Measurements from ENCODE around the gene SLC22A4. TPM values are rescaled to one million over a fixed set of nuclear protein-coding genes. Genes with fewer than 3 reads are reported as not detected.

Gene SLC22A4
- total RNA-seq, 4 donors from 2014 or later = 0.11 to 0.79 (median 0.38) TPM; not detected in 1

DNA sequence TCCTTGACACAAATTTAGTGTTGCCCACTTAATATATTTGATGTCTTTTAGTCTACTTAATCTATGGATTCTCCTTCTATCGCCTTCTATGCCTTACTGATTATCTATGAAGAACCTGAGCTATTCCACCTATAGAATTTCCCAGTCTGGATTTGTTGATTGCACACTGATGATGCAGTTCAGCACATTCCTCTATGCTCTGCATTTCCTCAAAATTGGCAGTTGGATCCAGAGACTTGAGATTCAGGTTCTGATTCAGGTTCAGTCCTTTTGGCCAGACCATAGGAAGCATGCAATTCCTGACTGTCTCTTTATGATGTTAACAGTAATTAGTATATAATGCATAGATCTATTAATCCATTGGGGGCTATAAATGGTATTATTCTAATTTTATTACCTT lies 89.1 kb downstream of the SLC22A4 start:
- intact Hi-C loops (cut with DNase I) = no loop called here

DNA sequence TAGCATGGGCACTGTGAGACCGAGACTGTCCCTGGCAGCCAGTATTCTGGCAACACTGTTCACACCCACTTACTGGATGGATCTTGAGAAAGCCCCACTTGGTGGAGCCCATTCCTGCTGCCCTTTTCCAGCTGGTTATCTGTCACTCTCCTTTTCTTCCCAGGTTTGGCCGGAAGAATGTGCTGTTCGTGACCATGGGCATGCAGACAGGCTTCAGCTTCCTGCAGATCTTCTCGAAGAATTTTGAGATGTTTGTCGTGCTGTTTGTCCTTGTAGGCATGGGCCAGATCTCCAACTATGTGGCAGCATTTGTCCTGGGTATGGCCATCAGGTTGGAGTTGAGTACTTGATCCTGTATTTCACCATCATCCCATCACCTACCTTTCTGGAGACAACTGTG lies 89.8 kb downstream of the SLC22A4 start:
- no peak for DNase-seq
- intact Hi-C loops (cut with DNase I) = loop anchor here (2.0 kb wide), 1 partner anchor 119 kb away; no protein-coding TSS in a partner anchor
- Histone ChIP-seq H3K4me1 (peaks cover 30 to 60% (median 42%) of the 10 kb centered on the region in 3 donors), H3K36me3 (peaks cover 0 to 31% (median 4%) of the 10 kb centered on the region in 3 donors), H3K9me3 (no peaks in the 10 kb centered on the region), H3K4me3 (no peak overlapping the region), H3K27me3 (no peaks in the 10 kb centered on the region), H3K27ac (no peak overlapping the region)
- TF ChIP-seq, protein P1, sequence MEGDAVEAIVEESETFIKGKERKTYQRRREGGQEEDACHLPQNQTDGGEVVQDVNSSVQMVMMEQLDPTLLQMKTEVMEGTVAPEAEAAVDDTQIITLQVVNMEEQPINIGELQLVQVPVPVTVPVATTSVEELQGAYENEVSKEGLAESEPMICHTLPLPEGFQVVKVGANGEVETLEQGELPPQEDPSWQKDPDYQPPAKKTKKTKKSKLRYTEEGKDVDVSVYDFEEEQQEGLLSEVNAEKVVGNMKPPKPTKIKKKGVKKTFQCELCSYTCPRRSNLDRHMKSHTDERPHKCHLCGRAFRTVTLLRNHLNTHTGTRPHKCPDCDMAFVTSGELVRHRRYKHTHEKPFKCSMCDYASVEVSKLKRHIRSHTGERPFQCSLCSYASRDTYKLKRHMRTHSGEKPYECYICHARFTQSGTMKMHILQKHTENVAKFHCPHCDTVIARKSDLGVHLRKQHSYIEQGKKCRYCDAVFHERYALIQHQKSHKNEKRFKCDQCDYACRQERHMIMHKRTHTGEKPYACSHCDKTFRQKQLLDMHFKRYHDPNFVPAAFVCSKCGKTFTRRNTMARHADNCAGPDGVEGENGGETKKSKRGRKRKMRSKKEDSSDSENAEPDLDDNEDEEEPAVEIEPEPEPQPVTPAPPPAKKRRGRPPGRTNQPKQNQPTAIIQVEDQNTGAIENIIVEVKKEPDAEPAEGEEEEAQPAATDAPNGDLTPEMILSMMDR (IDR thresholded peaks at IDR 0.05) = no peak
- TF ChIP-seq POLR2A (IDR thresholded peaks at IDR 0.05) = no peak
- 80 to 89% methylated on average over 4 to 5 of the region's 5 CpGs for WGBS, 2 donors

More for the DNA sequence above, 89.1 kb downstream of the SLC22A4 start:
- 100% methylated on average over 1 of the region's 1 CpG for WGBS, 2 donors
- no peak for DNase-seq
- H3K9me3 ChIP-seq = no peaks in the 10 kb centered on the region
- no peaks in the 10 kb centered on the region for H3K27me3 ChIP-seq
- H3K4me3 ChIP-seq = no peak overlapping the region
- H3K4me1 ChIP-seq = peaks cover 23 to 60% (median 35%) of the 10 kb centered on the region in 3 donors
- H3K36me3 ChIP-seq = peaks cover 0 to 38% (median 4%) of the 10 kb centered on the region in 3 donors
- H3K27ac ChIP-seq = no peak overlapping the region
- TF ChIP-seq POLR2A (IDR thresholded peaks at IDR 0.05) = no peak
- TF ChIP-seq, protein P1 (IDR thresholded peaks at IDR 0.05) = no peak

DNA sequence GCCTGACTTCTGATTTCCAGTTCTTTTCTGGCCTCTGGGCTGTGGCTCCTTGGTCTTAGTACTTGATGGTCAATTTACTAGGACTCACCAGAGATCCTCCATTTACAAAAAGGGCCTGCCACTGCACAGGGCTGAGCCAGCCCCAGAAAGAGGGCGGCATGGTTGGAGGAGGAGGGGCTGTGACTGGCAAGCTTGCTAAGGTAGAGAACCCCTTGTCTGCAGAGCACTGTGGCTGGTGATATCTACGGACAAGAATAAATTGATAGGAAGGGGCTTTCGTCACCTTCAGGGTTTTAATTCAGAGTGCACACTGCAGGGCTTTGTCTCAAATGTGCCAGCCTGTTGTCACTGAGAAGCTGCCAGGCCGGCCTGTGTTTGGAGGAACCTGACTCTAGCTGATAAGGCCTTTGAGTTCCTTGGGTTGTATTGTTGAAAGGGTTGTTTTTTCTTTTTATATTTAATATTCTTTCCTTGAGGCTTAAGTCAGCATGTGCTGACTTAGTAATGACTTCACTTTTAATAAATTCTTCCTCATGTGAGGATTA lies 90.4 kb downstream of the SLC22A4 start:
- intact Hi-C loops (cut with DNase I) = loop anchor here (2.0 kb wide), 1 partner anchor 118 kb away; no protein-coding TSS in a partner anchor
- TF ChIP-seq POLR2A (IDR thresholded peaks at IDR 0.05) = no peak
- TF ChIP-seq, protein P1 (IDR thresholded peaks at IDR 0.05) = no peak
- Histone ChIP-seq H3K4me3 (no peak overlapping the region), H3K9me3 (no peaks in the 10 kb centered on the region), H3K27ac (no peak overlapping the region), H3K36me3 (peaks cover 0 to 27% (median 4%) of the 10 kb centered on the region in 3 donors), H3K4me1 (peaks cover 36 to 66% (median 48%) of the 10 kb centered on the region in 3 donors), H3K27me3 (no peaks in the 10 kb centered on the region)
- no peak for DNase-seq
- 92 to 94% methylated on average over 4 of the region's 4 CpGs for WGBS, 2 donors

DNA sequence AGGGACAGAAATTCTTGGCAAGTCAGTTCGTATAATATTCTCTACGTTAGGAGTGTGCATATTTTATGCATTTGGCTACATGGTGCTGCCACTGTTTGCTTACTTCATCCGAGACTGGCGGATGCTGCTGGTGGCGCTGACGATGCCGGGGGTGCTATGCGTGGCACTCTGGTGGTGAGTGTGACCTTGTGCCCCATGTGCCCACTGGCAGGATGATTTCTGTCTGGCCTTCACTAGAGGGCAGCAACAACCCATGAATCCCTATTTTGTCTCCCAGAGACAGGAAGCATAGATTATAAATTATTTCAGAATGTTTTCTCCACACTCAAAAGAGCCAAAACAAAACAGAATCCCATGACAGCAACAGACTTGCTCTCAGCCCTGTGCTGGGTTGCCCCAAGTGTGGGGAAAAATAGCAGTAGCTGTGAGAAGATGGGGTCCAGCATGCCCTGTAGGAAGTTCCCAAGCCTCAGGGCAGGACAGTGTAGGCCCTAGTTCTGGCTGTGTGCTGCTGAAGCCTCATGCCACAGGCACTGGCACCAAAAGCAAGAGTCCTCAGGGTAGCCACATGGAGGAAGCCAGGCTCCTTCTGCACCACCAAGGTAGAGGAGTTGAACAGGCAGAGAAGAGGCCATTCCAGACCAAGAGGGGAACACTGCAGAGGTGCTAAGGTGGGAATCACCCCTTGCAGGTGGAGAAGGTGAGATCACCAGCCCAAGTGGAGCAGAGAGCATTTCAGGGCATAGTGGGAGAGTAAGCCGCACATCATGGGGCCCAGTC lies 91.3 kb downstream of the SLC22A4 start:
- WGBS, 2 donors = 36 to 44% methylated on average over 9 of the region's 9 CpGs
- H3K27ac ChIP-seq = peak overlapping the region; percentile 7 to 96 (median 50)
- H3K36me3 ChIP-seq = peaks cover 0 to 18% (median 4%) of the 10 kb centered on the region in 3 donors
- intact Hi-C loops (cut with DNase I) = loop anchor here (2.0 kb wide), 1 partner anchor 117 kb away; no protein-coding TSS in a partner anchor
- H3K4me3 ChIP-seq = no peak overlapping the region
- H3K9me3 ChIP-seq = no peaks in the 10 kb centered on the region
- TF ChIP-seq POLR2A (IDR thresholded peaks at IDR 0.05) = no peak
- TF ChIP-seq, protein P1 (IDR thresholded peaks at IDR 0.05) = peak; percentile 61 to 85 (median 72)
- no peak for DNase-seq
- peaks cover 43 to 75% (median 57%) of the 10 kb centered on the region in 3 donors for H3K4me1 ChIP-seq
- H3K27me3 ChIP-seq = no peaks in the 10 kb centered on the region
